ENCODE results near the gene KCNMB2.

- no peak for TF ChIP-seq CTCF (IDR thresholded peaks at IDR 0.05)
- TF ChIP-seq RCOR1 (IDR thresholded peaks at IDR 0.05; ENCODE audit: low read depth, low read length): no peak
- no peak for TF ChIP-seq REST (IDR thresholded peaks at IDR 0.05)
- no peak for TF ChIP-seq KDM5A (IDR thresholded peaks at IDR 0.05)
These were observed 9.1 kb downstream of the KCNMB2 start for GRCh38 chr3:178545337-178545736.

Measured in A549 (cell line).